Stimulated activated CD8-positive, alpha-beta memory T cell treated with anti-CD3 and anti-CD28 coated beads, Interleukin-15, amount 100 ng/mL, for 4 hours (primary cell): ENCODE results near the gene IQSEC3.
"Not testable (repeated sequence)": the region's sequence is repeated elsewhere in the genome, so short reads cannot be mapped to it uniquely, and the experiment has no call there.

Source experiments
- DNase-seq, 2 donors: peaks; one replicate each; pipeline ENCODE4 v3.0.0-alpha.2; 2020; ENCODE audit warnings: low read depth in 2 of 2

The IQSEC3 gene

DNA sequence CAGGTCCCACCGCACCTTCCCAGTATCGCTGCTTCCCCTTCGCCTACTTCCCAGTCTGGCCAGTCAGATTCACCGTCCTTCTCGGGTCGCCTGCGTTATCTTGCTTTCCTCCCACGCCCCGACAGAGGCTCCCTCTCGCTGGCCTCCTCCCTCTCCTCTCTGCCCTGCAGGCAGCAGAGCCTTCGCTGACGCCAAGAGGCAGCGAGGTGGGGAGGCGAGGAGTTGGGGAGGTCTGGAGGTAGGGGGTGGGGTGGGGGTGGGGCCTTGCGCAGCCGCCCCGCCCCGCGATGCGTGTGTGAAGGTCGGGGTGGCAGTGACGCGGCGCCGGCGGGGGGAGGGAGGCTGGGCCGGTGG is at the start of gene IQSEC3:
Gene IQSEC3 (plus strand): TSS at position 340 of the 354 bp plus-strand sequence. CDS start 116 bp downstream, outside the sequence.
- DNase-seq, result not testable (repeated sequence)

DNA sequence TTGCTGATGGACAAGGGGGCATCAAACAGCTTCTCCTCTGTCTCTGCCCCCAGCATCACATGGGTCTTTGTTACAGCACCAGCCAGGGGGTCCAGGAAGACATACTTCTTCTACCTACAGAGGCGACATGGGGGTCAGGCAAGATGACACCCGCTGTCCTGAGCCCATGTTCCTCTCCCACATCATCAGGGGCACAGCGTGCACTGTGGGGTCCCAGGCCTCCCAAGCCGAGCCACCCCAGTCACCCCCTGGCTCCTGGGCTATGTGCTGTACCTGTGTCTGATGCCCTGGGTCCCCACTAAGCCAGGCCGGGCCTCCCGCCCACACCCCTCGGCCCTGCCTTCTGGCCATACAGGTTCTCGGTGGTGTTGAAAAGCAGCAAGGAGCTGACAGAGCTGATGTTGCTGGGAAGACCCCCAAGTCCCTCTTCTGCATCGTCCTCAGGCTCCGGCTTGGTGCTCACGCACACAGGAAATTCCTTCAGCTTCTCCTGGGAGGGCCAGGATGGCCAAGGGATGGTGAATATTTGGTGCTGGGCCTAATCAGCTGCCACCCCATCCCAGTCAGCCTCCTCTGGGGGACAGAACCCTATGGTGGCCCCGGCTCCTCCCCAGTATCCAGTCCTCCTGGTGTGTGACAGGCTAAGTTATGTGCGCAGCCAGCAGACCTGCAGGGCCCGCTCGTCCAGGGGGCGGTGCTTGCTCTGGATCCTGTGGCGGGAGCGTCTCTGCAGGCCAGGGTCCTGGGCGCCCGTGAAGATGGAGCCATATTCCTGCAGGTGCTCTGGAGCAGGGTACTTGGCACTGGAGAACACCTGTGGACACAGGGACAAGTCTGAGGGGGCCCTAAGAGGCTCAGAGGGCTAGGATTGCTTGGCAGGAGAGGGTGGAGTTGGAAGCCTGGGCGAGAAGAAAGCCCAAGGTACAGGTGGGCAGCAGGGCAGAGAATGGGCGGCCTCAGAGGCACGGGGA is 48.9 kb upstream of the IQSEC3 start:
- not testable (repeated sequence) for DNase-seq

DNA sequence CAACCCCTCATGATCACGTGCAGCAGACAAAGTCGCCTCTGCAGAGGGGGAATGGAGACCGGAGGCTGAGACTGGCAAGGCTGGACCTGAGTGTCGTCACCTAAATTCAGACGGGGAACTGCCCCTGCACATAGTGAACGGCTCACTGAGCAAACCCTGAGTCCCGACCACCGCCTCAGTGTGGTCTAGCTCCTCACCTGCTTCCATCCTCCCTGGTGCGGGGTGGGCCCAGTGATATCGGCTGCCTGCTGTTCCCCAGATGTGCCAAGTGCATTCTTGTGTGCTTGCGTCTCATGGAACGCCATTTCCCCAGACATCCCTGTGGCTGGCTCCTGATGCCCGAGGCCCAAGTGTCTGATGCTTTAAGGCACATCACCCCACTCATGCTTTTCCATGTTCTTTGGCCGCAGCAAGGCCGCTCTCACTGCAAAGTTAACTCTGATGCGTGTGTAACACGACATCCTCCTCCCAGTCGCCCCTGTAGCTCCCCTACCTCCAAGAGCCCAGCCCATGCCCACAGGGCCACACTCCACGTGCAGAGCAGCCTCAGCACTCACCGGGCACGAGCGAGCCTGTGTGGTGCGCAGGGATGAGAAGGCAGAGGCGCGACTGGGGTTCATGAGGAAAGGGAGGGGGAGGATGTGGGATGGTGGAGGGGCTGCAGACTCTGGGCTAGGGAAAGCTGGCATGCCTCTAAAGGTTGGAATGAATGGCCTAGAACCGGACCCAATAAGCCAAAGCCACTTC is 47.6 kb upstream of the IQSEC3 start:
- DNase-seq, result not testable (repeated sequence)

DNA sequence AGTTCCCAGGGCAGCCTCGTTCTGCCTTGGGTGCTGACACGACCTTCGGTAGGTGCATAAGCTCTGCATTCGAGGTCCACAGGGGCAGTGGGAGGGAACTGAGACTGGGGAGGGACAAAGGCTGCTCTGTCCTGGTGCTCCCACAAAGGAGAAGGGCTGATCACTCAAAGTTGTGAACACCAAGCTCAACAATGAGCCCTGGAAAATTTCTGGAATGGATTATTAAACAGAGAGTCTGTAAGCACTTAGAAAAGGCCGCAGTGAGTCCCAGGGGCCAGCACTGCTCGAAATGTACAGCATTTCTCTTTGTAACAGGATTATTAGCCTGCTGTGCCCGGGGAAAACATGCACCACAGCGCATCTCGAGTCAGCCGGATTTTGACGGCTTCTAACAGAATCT is 46.7 kb upstream of the IQSEC3 start:
- not testable (repeated sequence) for DNase-seq

DNA sequence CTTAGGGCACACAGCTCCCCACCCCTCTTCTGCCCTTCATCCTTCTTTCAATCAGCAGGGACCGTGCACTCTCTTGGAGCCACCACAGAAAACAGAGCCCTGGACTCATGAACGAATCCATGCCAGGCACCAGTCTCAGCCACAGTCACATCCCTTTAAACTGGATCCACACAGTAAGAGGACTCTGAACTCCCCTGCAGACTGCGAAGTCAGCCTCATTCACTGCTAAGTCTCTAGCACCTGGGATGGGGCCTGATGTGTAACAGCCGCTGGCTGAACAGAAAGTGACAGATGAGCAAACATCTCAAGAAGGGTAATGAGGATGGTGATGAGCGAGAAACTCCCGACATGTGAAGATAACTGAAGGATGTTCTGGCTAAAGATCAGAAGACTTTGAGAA is 45.8 kb upstream of the IQSEC3 start:
- DNase-seq, result no peak

DNA sequence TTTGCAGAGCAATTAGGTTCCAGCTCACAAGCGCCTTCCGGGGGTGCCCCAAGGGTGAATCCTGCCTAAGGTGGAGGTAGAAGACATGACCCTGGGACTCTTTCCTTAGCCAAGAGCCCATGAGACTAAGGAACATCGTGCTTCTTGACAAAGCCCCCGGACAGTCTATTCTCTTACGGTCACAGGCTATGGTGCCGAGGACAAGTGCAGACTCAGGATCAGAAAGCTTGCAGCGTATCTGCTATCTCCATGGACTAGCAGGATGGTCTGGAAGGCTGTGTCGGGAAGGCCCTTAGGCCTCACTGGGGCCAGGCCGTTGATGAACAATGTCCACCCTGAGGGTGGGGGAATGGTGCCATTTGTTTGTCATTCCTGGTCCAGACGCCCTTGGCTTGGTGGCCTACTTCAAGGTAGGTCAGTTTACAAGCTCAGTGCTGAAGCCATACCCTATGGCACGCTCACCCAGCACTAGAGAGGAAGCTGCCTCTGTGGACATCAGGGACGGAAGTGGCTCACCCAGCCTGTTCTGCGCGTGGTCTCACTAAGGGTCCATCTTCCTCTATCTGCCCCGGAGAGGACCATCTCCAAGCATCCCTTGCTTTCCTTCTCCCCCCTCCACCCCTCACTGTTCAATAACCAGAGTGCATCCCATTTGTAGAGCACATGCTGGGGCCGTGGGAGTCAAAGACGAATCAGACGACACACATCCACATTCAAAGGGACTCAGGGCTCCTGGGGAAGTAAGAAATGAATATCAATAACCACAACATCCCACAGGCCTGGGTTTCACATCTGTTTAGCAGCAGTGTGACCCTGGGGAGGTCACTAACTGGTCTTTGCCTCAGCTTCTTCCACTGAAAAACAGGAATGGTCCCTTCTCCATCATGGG is 45.0 kb upstream of the IQSEC3 start:
- DNase-seq, result no peak

DNA sequence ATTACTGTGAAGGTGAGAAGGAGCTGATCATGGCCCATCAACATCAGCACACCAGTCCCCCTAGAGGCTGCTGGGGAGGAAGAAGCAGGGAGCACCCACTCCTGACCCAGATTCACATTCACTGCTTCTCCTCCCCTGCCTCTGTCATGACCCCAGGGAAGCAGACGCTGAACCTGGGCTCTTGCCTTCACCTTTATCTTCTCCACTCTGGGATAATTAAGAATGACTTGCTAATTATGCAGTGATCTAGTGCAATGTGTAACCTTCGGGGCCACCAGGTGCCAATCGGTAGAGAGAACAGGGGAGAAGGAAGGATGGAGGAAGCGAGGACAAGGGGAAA is 44.4 kb upstream of the IQSEC3 start:
- no peak for DNase-seq

DNA sequence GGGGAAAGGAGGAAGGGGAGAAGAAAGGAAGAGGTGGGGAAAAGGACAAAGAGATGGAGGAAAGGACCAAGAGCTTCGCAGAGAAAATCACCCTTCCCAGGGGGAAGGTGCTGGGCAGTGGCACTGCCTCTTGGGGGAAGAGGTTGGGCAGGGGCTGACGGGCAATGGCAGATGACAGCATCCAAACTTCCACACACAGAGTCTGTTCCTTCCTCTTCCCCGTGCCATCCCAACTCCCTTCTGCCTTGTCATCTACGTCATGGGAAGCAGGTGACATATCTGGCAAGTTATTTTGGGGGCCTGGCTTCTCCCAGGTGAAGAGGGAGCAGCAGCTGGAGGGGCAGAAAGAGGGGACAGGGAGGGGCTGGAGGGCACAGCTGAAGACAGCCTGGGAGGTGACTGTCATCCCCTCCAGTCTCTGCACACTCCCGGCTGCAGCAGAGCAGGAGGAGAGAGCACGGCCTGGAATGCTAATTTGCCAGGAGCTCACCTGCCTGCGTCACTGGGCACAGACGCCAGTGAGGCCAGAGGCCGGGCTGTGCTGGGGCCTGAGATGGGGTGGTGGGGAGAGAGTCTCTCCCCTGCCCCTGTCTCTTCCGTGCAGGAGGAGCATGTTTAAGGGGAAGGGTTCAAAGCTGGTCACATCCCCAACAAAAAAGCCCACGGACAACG is 43.9 kb upstream of the IQSEC3 start:
- DNase-seq, result no peak

DNA sequence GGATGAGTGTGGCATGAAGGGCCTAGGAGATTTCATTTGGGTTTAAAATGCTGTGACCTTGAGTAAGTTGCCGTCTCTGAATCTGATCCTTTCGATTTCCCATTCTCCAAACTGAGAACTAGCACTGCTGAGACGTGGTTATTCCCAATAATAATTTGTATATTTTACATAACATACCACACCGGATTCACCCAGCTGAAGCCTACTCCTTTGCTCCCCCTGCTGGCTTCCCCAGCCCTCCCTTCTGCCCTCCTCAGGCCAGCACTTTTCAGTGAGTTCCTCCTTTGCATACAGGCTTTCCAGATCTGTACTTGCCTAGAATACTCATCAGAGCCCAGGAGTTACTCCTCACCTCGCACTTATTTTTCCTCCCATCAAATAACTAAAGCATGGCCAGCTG is 38.7 kb upstream of the IQSEC3 start:
- not testable (repeated sequence) for DNase-seq

DNA sequence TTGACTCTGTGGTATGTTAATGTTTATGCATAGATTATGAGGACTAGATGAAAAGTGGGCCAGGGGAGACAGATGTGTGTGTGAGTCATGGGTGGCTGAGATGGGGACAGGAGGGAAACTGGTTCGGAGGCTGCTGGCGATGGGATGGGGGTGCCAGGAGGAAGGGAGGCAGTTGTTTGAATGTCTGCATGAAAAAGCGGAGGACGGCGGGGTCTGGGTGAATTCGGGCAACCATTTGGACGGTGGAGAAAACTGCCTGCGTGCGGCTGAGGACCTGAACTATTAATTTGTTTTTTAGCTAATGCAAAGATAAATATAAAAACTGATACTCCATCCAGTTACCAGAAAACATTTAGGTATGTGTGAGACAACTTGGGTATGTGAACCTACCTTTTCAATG is 27.8 kb upstream of the IQSEC3 start:
- DNase-seq, result not testable (repeated sequence)

DNA sequence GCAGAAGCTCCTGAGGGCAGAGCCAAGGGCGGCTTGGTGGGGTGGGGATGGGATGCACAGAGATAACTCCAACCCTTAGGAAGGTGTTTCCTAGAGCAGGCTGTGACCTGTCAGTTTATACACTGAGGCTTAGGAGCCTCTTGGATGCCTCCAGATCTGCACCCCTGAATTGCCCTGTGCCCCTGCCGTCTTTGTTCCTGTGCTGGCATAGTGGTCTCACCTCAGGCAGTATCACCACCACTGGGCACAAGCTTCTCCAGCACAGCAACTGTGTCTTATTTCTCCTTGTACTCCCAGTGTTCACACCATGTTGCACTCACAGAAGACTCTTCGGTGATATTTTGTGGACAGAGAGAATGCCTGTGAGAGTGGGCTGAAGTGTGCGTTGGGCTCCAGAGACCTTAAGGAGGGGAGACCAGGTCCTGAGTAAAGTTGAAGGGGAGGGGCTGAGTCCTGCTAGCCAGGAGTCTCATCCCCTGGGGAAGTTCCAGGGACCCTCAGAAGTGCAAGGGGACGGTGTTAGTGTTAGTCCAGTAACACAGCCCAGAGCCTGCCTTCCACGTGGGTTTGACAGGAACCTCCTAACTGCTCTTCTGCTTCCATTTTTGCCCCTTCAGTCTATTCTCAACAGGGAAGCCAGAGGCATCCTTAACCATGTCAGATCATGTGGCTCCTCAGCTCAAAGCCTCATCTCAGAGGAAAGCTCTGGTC is 26.9 kb upstream of the IQSEC3 start:
- DNase-seq, result not testable (repeated sequence)

DNA sequence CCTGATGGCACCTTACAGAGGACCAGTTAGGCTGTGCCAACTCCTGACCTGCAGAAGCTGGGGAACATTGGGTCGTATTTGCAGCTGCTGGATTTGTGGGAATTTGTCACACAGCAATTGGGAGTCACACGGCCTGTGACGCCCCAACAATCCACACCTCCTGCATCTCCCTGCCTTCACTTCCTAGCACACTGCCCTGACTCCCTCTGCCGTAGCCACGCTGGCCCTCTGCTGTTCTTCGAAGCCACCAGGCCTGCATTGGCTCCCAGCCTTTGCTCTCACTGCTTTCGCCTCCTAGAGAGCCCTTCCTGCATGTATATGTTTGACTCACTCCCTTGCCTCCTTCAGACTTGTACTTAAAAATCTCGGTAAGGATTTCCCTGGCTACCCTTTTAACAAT is 22.2 kb upstream of the IQSEC3 start:
- not testable (repeated sequence) for DNase-seq

DNA sequence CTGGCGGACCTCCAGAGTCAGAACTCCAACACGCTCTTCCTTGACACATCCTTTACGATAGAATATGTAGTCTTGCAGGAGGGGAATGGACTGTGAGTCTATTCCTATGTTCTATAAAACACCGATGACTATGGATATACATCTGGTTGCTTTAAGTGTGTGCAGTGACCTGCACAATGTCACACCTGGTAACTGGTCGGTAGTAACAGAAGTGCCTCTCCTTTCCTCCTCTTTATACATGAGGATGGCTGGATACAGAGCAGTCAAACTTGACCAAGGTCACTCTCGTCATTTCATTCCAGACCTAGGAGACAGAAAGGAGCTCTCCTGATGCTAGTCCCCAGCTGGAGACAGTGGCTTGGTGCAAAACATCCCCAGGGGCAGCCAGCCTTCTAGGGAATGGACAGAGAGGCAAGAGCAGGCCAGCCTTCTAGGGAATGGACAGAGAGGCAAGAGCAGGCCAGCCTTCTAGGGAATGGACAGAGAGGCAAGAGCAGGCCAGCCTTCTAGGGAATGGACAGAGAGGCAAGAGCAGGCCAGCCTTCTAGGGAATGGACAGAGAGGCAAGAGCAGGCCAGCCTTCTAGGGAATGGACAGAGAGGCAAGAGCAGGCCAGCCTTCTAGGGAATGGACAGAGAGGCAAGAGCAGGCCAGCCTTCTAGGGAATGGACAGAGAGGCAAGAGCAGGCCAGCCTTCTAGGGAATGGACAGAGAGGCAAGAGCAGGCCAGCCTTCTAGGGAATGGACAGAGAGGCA is 21.2 kb upstream of the IQSEC3 start:
- DNase-seq, result not testable (repeated sequence)

DNA sequence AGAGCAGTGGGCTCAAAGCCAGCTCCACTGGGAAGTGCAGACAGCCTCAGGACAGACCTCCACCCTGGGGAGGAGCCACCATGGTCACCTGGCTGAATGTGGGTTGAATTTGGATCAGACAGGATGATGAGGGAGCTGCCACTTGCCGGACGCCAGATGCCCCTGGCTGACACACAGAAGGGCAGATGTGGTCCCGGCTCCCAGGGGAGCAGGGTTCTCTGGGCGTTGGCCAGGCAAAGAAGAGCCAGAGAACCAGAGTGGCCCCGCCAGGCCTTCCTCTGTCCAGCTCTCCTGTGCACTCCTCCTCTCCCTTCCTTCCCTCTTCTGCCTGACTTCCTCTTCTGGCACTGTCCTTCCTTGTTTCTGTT is 20.6 kb upstream of the IQSEC3 start:
- not testable (repeated sequence) for DNase-seq

DNA sequence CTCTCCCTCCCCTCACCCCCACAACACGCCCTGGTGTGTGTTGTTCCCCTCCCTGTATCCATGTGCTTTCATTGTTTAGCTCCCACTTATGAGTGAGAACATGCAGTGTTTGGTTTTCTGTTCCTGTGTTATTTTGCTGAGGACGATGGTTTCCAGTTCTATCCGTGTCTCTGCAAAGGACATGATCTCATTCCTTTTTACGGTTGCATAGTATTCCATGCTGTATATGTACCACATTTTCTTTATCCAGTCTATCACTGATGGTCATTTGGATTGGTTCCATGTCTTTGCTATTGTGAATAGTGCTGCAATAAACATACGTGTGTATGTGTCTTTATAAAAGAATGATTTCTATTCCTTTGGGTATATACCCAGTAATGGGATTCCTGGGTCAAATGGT is 20.0 kb upstream of the IQSEC3 start:
- not testable (repeated sequence) for DNase-seq

DNA sequence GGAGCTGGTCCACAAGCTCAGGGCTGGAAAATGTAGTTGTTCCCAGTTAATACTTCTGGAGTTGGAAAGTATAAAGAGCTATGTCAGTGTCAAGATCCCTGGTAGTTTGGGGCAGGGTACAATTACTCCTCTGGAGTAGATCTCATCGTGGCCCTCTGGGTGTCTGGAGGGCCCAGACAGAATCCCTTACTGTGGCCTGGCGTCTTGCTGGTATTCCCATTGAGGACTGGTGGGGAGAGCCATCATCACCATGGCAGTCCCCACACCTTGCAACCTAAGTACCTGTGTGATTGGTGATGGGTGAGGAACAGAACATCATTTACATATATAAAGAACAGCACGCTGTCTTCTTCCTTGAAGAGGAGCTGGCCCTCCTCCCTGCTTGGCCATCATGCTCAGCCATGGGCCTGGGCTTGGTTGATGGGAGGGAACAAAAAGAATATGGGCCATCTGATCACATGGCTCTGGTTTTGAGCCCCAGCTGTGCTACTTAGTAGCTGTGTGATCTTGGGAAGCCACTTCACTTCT is 18.8 kb upstream of the IQSEC3 start:
- DNase-seq, result not testable (repeated sequence)

DNA sequence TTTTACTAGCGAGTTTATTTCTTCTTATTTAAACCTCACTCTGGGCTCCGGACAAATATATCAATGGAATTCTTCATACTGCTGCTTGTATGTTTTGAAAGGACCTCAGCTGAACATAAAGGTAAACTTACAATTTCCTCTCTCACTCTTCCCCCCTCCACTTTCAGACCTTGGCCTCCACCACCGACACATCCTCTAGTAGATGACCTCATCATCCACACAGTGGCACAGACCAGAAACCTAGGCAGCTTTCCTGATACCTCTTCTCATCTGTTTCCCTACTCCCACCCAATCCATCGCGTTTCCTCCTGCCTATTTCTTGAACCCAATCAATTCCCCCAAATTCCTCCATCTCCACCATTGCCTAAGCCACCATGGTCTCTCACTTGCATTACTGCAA is 17.4 kb upstream of the IQSEC3 start:
- DNase-seq, result not testable (repeated sequence)

DNA sequence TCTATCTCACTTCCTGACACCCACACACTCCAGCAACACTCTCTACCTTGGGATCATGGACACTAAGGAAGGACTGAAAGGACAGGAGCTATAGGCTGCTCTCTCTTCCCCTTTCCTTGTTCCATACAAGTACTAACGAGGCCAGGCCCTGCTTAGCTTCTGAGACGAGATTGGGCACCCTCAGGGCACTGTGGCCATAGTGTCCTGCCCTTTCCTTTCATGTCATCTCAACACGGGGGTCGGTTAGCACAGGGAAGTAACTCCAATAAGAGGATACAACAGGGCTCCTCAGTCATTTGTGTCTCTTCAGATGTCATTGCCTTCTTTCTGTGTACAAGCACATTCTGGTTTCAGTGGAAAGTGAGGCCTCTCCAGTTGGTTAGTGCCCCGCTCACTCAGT is 15.5 kb upstream of the IQSEC3 start:
- not testable (repeated sequence) for DNase-seq

DNA sequence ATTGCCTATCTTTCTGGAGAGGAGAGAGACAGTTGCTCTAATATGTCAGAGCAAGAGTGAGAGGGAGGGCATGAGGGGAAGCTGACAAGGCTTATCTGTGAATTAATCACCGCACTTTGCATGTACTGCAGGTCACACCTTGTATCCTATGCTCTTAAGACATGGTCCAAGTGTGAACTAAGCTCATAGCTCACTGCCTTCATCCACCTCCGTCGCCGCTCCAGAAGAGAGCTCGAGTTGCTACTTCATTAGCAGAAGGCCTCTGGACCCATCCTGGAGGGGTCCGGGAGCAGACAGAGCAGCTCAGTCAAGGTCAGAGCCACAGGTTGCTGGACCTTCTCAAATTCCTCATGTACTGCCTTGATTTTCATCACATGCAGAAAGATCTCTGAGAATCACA is 14.6 kb upstream of the IQSEC3 start:
- not testable (repeated sequence) for DNase-seq
